Subcutaneous adipose tissue (tissue), 4 donors: ENCODE measurements around the gene THOC1. TPM values are rescaled to one million over a fixed set of nuclear protein-coding genes. Genes with fewer than 3 reads are reported as not detected.

Experiments used
- total RNA-seq, 4 donors: library from RNA; depleted of rRNA; stranded (reverse); fragments of >200 nt; gene quantifications; one replicate each; pipeline ENCODE4 v1.1.0, GENCODE V29; 2016
- TF ChIP-seq, protein P1 (sequence below): fragments of 450-650 bp; IDR thresholded peaks from one replicate; pipeline ENCODE4 v1.5.1; 2016; ENCODE audit warnings: low read depth, mild to moderate bottlenecking, control low read depth, antibody characterized with exemption, moderate library complexity

The THOC1 gene
- total RNA-seq, 4 donors from 2014 or later: 50.3 to 69.7 (median 63.4) TPM

DNA sequence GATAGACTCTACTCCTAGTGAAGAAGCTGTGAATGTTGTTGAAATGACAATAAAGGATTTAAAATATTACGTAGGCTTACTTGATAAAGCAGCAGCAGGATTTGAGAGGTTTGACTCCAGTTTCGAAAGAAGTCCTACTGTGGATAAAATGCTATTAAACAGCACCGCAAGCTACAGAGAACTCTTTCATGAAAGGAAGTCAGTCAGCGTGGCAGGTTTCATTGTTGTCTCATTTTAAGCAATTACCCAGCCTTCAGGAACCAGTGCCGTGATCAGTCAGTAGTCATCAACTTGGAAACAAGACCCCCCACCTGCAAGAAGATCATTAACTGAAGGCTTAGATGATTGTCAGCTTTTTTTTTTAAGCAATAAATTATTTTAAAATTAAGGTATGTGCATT is 95.5 kb downstream of the THOC1 start:
- TF ChIP-seq, protein P1, sequence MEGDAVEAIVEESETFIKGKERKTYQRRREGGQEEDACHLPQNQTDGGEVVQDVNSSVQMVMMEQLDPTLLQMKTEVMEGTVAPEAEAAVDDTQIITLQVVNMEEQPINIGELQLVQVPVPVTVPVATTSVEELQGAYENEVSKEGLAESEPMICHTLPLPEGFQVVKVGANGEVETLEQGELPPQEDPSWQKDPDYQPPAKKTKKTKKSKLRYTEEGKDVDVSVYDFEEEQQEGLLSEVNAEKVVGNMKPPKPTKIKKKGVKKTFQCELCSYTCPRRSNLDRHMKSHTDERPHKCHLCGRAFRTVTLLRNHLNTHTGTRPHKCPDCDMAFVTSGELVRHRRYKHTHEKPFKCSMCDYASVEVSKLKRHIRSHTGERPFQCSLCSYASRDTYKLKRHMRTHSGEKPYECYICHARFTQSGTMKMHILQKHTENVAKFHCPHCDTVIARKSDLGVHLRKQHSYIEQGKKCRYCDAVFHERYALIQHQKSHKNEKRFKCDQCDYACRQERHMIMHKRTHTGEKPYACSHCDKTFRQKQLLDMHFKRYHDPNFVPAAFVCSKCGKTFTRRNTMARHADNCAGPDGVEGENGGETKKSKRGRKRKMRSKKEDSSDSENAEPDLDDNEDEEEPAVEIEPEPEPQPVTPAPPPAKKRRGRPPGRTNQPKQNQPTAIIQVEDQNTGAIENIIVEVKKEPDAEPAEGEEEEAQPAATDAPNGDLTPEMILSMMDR: no peak

Other genes starting within 250 kb of the THOC1 start
- under 1 TPM in 1 of 4 donors, not detected in 3; 0.75 TPM for gene TUBB8B, start 218.4 kb downstream of the THOC1 start, total RNA-seq
- 10 to 100 TPM; 33.9 to 90.3 (median 42.8) TPM for gene USP14, start 109.5 kb downstream of the THOC1 start, total RNA-seq
- 10 to 100 TPM; 20.9 to 75.1 (median 50.4) TPM for gene COLEC12, start 232.7 kb upstream of the THOC1 start, total RNA-seq